ENCODE results near the gene ARFGAP1.

DNA sequence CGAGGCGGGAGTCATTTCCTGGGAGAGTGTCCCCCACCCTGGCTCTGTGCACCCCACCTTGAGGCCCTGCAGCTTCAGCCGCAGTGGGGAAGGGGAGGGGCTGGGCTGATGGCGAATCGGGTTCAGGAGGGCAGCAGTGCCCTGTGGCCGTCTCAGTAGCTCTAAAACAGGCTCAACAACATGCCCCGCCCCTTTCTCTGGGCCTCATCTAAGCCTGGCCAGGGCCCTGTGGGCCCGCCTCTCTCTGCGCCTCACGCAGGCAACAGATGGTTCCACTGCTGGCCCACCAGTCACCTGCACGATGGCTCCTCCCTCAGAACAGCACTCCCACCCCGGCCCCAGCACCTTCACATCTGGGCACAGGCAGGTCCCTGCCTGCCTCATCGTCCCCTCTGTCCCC is 58.3 kb downstream of the ARFGAP1 start:
- TF ChIP-seq POLR2A (IDR thresholded peaks at IDR 0.05): no peak
- TF ChIP-seq, protein P1, sequence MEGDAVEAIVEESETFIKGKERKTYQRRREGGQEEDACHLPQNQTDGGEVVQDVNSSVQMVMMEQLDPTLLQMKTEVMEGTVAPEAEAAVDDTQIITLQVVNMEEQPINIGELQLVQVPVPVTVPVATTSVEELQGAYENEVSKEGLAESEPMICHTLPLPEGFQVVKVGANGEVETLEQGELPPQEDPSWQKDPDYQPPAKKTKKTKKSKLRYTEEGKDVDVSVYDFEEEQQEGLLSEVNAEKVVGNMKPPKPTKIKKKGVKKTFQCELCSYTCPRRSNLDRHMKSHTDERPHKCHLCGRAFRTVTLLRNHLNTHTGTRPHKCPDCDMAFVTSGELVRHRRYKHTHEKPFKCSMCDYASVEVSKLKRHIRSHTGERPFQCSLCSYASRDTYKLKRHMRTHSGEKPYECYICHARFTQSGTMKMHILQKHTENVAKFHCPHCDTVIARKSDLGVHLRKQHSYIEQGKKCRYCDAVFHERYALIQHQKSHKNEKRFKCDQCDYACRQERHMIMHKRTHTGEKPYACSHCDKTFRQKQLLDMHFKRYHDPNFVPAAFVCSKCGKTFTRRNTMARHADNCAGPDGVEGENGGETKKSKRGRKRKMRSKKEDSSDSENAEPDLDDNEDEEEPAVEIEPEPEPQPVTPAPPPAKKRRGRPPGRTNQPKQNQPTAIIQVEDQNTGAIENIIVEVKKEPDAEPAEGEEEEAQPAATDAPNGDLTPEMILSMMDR (IDR thresholded peaks at IDR 0.05): no peak

Measured in uterus (tissue), 2 donors.